ENCODE results near the gene LMOD2.

DNA sequence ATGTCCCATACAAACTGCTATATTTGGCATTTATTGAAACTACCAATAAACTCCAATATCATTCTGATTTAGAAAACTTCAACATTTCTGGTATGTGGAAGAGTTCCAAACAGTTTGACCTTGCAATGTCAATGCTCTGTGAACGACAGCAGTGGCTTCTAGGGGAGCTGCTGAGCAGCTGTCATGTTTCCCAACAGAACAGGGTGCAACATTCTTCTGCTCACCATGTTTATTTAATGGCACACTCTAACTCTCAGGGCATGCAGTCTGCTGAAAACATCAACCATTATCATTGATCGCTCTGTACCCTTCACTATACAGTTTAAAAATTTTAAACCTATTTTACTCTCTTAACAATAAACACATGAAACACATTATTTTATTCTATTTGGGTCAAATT, 25.9 kb downstream of the LMOD2 start:
- TF ChIP-seq POLR2AphosphoS5 (IDR thresholded peaks at IDR 0.05) (no peak), CTCF (IDR thresholded peaks at IDR 0.05) (no peak)
